Measurements from ENCODE around the gene AARS2. TPM values are rescaled to one million over a fixed set of nuclear protein-coding genes. Genes with fewer than 3 reads are reported as not detected.
A peak's percentile ranks its signal among the peaks of the same experiment; 100 is the strongest.

The AARS2 gene
- total and polyA plus RNA-seq, 2 of the 8 experiments (the other 6 are each of a cell fraction or from before 2014, with no cell fraction given) = 8.6 to 20.4 TPM

DNA sequence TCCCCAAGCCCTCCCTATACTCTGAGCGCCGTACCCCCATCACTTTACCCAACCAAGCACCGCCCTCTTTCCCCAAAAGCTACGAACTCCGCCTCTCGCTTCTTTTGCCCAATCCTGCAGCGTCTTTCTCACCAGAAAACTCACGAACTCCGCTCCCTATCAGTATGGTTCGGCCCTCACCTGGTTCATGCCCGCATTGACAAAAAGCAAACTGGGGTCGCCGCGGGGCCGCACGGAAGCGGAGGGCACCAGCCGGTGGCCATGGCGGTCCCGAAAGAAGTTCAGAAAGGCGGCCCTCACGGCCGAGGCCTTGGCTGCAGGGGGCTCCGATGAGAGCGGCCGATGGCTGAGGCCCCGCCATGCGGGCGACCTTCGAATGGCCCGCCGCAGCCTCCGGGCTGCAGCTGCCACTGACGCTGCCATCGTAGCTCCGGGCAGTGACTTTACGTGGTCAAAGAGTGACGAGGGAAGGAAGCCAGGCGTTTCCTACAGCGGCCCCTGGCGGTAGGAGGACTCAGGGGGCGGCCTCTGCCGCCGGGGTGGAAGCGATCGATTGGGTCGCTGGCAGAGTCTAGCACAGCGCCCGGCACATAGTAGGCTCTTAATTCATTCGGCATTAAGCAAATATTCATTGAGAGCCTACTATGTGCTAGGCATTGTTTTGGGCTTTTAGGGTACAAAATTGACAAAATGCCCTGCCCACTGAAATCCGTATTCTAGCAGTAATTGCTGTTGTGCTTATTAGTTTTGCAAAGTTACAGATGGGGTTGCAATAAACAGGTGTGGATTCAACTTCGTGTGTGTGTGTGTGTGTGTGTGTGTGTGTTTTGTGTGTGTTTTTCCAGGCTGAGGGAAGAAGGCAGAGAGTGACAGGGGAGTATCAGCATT, at the start of gene AARS2 (continued):
- TF ChIP-seq NANOG (IDR thresholded peaks at IDR 0.05; ENCODE audit: insufficient read depth, low read depth, low read length, poor library complexity, severe bottlenecking) (no peak), NRF1 (IDR thresholded peaks at IDR 0.05; ENCODE audit: low read depth, low read length) (no peak), POLR2A (IDR thresholded peaks at IDR 0.05; ENCODE audit: control extremely low read depth in 1 of 2, low read depth in 2 of 2, low read length in 2 of 2) (peak; percentile 94 to 98), SAP30 (IDR thresholded peaks at IDR 0.05; ENCODE audit: insufficient read depth, insufficient replicate concordance, low read length) (no peak), SIX5 (IDR thresholded peaks at IDR 0.05; ENCODE audit: low read depth, low read length) (no peak), TAF7 (optimal IDR thresholded peaks at IDR 0.05; ENCODE audit: borderline replicate concordance, low read depth, low read length) (peak; percentile 98), BCL11A (IDR thresholded peaks at IDR 0.05; ENCODE audit: low read depth in 2 of 2, low read length in 2 of 2) (no peak), SIN3A (conservative IDR thresholded peaks at IDR 0.05 in 1 of 2, IDR thresholded peaks at IDR 0.05 in 1 of 2; ENCODE audit: low read depth in 1 of 2, low read length in 2 of 2) (peak in 1 of 2 experiments; percentile 90; a peak in 2 of 4 replicates), POU5F1 (IDR thresholded peaks at IDR 0.05; ENCODE audit: low read depth, low read length) (0 out of 2 replicates have a peak, but pooled peaks have one; percentile 2), KDM1A (IDR thresholded peaks at IDR 0.05; ENCODE audit: borderline replicate concordance, low read length) (peak; percentile 84), TCF12 (IDR thresholded peaks at IDR 0.05; ENCODE audit: low read depth, low read length) (peak; percentile 87; the same call in 1 of the 2 replicates), YY1 (IDR thresholded peaks at IDR 0.05; ENCODE audit: low read depth, low read length) (peak; percentile 92), TEAD4 (IDR thresholded peaks at IDR 0.05; ENCODE audit: low read depth, low read length) (no peak), KDM4A (IDR thresholded peaks at IDR 0.05; ENCODE audit: low read depth, low read length, severe bottlenecking) (peak; percentile 76), RAD21 (IDR thresholded peaks at IDR 0.05 in 1 of 2, conservative IDR thresholded peaks at IDR 0.05 in 1 of 2; ENCODE audit: low read depth in 2 of 2, low read length in 2 of 2) (peak; percentile 5 to 36; a peak in 2 of 4 replicates), CREB1 (IDR thresholded peaks at IDR 0.05) (peak; percentile 89), KDM5A (IDR thresholded peaks at IDR 0.05; ENCODE audit: low read length) (peak; percentile 62; the same call in 1 of the 2 replicates), SP4 (IDR thresholded peaks at IDR 0.05; ENCODE audit: low read length) (peak; percentile 83; the same call in 1 of the 2 replicates), EZH2 (IDR thresholded peaks at IDR 0.05; ENCODE audit: low read depth, low read length, severe bottlenecking) (no peak)
- TF ChIP-seq, protein P1, sequence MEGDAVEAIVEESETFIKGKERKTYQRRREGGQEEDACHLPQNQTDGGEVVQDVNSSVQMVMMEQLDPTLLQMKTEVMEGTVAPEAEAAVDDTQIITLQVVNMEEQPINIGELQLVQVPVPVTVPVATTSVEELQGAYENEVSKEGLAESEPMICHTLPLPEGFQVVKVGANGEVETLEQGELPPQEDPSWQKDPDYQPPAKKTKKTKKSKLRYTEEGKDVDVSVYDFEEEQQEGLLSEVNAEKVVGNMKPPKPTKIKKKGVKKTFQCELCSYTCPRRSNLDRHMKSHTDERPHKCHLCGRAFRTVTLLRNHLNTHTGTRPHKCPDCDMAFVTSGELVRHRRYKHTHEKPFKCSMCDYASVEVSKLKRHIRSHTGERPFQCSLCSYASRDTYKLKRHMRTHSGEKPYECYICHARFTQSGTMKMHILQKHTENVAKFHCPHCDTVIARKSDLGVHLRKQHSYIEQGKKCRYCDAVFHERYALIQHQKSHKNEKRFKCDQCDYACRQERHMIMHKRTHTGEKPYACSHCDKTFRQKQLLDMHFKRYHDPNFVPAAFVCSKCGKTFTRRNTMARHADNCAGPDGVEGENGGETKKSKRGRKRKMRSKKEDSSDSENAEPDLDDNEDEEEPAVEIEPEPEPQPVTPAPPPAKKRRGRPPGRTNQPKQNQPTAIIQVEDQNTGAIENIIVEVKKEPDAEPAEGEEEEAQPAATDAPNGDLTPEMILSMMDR (IDR thresholded peaks at IDR 0.05; ENCODE audit: control extremely low read depth in 1 of 3, insufficient read depth in 1 of 3, low read depth in 1 of 3, low read length in 3 of 3) = peak; percentile 91 to 97 (median 95)
